OCI-LY3 (cell line): ENCODE data around the gene ENHO.

Experiments
- EZH2phosphoT487 ChIP-seq: fragments of 200-600 bp; shearing (Covaris generic); IDR thresholded peaks from 2 replicates; pipeline ENCODE4 v1.6.1; 2018; ENCODE audit warnings: antibody characterized with exemption, mixed run types, low read depth
- TF ChIP-seq, protein P1 (sequence below): fragments of 200-600, 300-600 bp; sonication (generic); IDR thresholded peaks from 2 replicates; pipeline ENCODE4 v1.5.1; 2014; ENCODE audit warnings: antibody characterized with exemption, low read length, low read depth

DNA sequence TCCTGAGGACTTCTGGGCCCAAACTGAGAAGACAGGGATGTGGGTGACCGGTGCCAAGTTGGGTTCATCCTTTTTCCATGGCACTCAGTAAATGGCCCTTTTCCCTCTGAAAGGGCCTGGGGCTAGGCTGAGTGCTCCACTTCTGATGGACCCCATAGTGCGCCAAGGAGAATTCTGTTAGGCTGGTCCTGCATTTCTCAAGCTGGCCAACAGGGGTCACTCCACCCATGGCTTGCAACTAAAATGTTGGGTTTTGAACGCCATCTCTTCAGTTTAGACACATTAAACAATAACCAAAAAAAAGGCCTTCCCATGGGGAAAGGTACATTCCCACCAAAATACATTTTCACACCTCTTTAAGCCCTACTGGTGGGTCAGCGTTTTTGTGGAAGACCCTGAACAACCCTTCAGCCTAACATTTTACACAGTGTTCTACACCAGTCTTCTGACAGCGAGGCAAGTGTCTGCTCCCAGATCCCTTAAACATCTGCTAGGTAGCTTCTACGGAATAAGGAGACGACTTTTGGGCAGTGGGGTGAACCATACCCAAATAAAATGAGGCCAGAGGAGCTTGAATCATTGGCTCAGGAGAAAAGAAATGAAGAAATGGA lies 39.5 kb upstream of the ENHO start:
- TF ChIP-seq, protein P1, sequence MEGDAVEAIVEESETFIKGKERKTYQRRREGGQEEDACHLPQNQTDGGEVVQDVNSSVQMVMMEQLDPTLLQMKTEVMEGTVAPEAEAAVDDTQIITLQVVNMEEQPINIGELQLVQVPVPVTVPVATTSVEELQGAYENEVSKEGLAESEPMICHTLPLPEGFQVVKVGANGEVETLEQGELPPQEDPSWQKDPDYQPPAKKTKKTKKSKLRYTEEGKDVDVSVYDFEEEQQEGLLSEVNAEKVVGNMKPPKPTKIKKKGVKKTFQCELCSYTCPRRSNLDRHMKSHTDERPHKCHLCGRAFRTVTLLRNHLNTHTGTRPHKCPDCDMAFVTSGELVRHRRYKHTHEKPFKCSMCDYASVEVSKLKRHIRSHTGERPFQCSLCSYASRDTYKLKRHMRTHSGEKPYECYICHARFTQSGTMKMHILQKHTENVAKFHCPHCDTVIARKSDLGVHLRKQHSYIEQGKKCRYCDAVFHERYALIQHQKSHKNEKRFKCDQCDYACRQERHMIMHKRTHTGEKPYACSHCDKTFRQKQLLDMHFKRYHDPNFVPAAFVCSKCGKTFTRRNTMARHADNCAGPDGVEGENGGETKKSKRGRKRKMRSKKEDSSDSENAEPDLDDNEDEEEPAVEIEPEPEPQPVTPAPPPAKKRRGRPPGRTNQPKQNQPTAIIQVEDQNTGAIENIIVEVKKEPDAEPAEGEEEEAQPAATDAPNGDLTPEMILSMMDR, result peak; percentile 88
- no peak for TF ChIP-seq EZH2phosphoT487
